GF-D8 (cell line): ENCODE measurements around the gene CFAP97.
"Not testable (repeated sequence)": the region's sequence is repeated elsewhere in the genome, so short reads cannot be mapped to it uniquely, and the experiment has no call there.

ENCODE experiments used
- DNase-seq: peaks from one replicate; lab custom pipeline; 2025; lab: John Stamatoyannopoulos, UW

Gene CFAP97

GRCh38 chr4:185222598-185222997 is 18.8 kb upstream of the CFAP97 start:
- DNase-seq: no peak

- no peak for DNase-seq
Observed at GRCh38 chr4:185221912-185222311, 18.1 kb upstream of the CFAP97 start.

GRCh38 chr4:185221491-185221890 is 17.7 kb upstream of the CFAP97 start:
- no peak for DNase-seq

GRCh38 chr4:185219551-185220344 is 15.9 kb upstream of the CFAP97 start:
- DNase-seq: no peak

- no peak for DNase-seq
Observed at GRCh38 chr4:185218312-185218711, 14.5 kb upstream of the CFAP97 start.

- no peak for DNase-seq
Observed at GRCh38 chr4:185217408-185217975, 13.7 kb upstream of the CFAP97 start.

GRCh38 chr4:185215261-185215660 is 11.5 kb upstream of the CFAP97 start:
- no peak for DNase-seq

- no peak for DNase-seq
Observed at GRCh38 chr4:185213877-185214276, 10.1 kb upstream of the CFAP97 start.

GRCh38 chr4:185212581-185212980 is 8.8 kb upstream of the CFAP97 start:
- no peak for DNase-seq

GRCh38 chr4:185211641-185212040 is 7.8 kb upstream of the CFAP97 start:
- no peak for DNase-seq

GRCh38 chr4:185211035-185211434 is 7.2 kb upstream of the CFAP97 start:
- no peak for DNase-seq

- no peak for DNase-seq
Observed at GRCh38 chr4:185210102-185210981, 6.5 kb upstream of the CFAP97 start.

- not testable (repeated sequence) for DNase-seq
Observed at GRCh38 chr4:185209852-185210101, 6.0 kb upstream of the CFAP97 start.

GRCh38 chr4:185209031-185209851 is 5.4 kb upstream of the CFAP97 start, which contains the start of gene SNX25:
SNX25 (plus strand) TSS chr4:185209598; CDS start chr4:185209827, 229 bp downstream.
- no peak for DNase-seq

GRCh38 chr4:185207466-185207865 is 3.7 kb upstream of the CFAP97 start:
- DNase-seq: no peak

GRCh38 chr4:185205697-185206342 is 2.0 kb upstream of the CFAP97 start:
- no peak for DNase-seq

GRCh38 chr4:185205073-185205472 is 1.3 kb upstream of the CFAP97 start:
- not testable (repeated sequence) for DNase-seq

GRCh38 chr4:185204238-185204910 is 574 bp upstream of the CFAP97 start:
- no peak for DNase-seq

GRCh38 chr4:185202984-185203485 is 765 bp downstream of the CFAP97 start:
- no peak for DNase-seq
